ENCODE measurements around the gene SECTM1.
"Not testable (repeated sequence)": the region's sequence is repeated elsewhere in the genome, so short reads cannot be mapped to it uniquely, and the experiment has no call there.

SECTM1 gene

GRCh38 chr17:82347994-82348393 is 14.4 kb upstream of the SECTM1 start:
- DNase-seq (ENCODE audit: low read depth) = not testable (repeated sequence)

- DNase-seq (ENCODE audit: low read depth) = no peak
Measured at GRCh38 chr17:82346342-82347300, 13.1 kb upstream of the SECTM1 start.

DNA sequence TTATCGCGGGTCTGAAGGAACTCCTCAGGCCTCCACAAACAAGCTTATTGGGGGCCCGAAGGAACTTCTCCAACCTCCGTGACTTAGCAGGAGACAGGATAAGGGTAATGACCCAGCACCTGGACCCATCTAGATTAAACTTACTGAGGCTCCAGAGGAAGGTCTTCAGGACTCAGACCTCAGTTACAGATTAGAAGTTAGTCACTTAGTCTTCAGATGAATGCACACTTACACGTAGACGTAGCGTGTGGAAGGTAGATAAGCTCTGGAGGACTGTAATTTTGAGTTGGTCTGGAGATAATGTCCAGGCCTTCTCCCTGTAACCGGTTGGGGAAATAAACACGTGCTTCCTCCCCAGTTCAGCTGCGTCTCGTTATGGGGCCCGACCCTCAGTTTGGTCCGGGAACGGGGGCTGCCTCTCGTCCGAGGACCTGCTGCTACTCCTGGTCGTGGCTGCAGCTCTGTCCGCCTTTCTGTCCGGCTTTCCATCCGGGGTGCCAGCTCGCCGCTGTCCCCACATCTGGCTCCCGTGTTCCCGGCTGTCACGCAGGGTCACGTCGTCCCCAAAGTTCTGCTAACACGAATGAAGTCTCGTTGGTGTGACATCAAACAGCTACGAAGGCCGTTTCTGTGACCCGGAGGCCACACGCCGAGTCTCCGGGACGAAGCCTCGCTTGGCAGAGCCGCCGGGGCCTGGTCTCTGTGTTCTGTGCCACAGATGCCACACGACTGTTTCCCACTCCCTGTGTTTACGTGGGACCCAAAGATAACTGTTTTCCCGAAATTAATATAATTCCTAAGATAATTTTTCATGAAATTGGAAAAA is 11.8 kb upstream of the SECTM1 start:
- no peak for DNase-seq (ENCODE audit: low read depth)

DNA sequence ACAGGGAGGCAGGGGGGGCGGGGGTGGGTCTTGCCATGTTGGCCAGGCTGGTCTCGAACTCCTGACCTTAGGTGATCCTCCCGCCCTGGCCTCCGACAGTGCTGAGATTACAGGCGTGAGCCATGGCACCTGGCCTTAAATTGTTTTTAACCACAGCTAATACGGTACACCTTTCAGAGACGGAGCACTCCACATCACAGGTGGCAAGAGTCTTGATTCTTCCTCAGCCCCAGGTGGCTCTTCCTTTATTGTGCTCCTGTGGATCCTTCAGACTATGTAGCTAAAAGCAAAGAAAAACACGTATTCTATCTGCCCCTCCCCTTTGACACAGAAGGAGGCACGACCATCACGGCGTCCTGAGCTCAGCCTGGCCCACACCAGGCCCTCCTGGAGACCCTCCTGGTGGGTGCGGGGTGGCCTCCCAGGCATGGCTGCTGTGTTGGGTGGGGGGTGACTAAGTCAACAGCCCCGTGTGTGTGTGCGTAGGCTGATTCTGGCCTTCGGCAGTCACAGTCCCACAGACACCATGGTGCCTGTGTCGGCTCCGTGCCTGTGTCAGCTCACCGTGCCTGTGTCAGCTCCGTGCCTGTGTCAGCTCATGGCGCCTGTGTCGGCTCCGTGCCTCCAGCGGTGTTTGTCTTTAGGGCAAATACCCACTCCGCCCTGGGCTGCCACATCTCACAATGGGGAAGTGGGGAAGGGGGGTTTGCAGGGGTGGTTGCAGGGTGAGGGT is 10.8 kb upstream of the SECTM1 start:
- DNase-seq (ENCODE audit: low read depth) = no peak

DNA sequence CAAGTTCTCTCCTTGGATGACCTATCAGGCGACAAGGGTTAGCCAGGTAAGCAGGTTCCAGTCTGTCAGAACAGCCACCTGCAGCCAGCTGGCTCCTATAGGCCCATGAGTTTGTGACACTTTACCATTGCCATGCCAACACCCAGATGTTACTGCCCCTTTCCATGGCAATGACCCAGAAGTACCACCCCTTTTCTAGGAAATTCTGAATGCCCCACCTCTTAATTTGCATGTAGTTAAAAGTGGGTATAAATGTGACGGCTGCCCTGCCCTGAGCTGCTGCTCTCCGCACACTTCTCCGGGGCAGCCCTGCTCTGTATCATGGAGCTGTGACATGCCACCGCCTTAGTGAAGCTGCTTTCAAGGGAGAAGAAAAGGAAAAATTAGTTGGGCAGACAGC is 10.0 kb upstream of the SECTM1 start:
- DNase-seq (ENCODE audit: low read depth) = no peak

- DNase-seq (ENCODE audit: low read depth) = no peak
Measured at GRCh38 chr17:82342361-82343079, 9.0 kb upstream of the SECTM1 start.

- no peak for DNase-seq (ENCODE audit: low read depth)
Measured at GRCh38 chr17:82339634-82340580, 6.3 kb upstream of the SECTM1 start.

DNA sequence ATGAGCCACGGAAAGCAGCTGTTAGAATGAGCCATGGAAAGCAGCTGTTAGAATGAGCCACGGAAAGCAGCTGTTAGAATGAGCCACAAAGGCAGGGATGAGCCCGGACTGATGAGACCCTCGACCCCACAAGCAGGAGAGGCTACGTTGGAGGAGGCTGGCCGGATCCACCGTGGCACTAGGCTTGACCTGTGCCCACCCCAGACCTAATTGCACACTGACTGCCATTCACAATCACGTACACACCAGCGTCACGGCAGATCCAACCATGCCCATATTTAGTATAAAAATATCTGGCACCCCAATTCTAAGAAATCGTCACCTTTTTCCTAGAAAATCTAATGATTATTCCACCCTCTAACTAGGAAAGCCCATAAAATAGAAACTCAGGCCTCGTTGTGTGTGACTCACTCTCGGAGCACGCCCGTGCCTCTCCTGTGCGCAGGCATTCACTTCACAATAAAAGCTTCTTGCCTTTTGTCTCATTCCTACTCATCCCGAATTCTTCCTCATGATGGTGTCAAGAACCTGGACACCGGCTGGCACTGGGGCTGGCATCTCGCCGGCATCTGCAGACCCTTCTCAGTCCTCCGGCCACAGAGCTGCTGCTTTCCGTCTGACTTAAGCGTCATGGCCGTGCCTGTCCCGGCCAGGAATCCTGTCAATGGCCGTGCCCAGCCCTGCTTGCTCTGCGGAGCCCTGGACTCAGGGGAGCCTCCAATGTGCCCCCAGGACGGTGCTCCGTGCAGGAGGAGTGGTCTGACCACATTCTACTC is 5.5 kb upstream of the SECTM1 start:
- peak; percentile 72 for DNase-seq (ENCODE audit: low read depth)

DNA sequence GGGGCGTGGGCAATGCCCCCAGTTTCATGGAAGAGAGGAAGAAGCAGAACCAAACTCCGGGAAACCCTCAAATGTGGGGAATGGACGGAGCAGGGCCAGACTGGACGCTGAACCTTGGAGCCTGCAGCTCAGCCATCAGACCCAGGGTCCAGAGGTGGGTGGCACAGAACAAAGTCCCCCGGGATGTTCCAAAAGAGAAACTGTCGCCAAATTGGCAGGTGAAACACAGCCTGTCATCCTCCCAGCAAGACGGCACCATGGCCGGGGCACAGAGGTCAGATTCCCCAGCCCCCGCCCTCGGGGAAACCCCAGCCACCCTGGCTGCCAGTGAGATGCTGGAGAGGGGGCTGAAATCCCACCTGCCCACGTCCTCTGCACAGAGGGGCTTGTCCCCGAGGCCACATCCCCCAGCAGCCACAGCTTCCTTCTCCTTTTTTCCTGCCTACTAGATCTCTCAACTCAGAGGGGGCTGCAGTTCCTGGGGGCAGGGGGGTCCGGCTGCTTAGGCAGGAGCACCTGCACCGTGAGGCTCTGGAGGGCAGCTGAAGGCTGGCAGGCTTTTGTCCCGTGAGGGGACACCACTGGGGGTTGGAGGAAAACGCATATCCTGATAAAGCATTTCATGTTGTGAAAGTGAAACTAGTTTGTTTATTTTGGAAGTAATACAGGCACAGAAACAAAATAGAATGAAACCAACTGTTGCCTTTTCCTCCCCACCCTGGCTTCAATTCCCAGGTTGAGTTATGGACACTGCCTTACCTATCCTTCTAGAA is 1.2 kb upstream of the SECTM1 start:
- no peak for DNase-seq (ENCODE audit: low read depth)

- DNase-seq (ENCODE audit: low read depth) = no peak
Measured at GRCh38 chr17:82334204-82334621, 647 bp upstream of the SECTM1 start.

- peak; percentile 45 for DNase-seq (ENCODE audit: low read depth)
Measured at GRCh38 chr17:82332669-82333278, 792 bp downstream of the SECTM1 start.

- no peak for DNase-seq (ENCODE audit: low read depth)
Measured at GRCh38 chr17:82331345-82331939, 2.1 kb downstream of the SECTM1 start.

DNA sequence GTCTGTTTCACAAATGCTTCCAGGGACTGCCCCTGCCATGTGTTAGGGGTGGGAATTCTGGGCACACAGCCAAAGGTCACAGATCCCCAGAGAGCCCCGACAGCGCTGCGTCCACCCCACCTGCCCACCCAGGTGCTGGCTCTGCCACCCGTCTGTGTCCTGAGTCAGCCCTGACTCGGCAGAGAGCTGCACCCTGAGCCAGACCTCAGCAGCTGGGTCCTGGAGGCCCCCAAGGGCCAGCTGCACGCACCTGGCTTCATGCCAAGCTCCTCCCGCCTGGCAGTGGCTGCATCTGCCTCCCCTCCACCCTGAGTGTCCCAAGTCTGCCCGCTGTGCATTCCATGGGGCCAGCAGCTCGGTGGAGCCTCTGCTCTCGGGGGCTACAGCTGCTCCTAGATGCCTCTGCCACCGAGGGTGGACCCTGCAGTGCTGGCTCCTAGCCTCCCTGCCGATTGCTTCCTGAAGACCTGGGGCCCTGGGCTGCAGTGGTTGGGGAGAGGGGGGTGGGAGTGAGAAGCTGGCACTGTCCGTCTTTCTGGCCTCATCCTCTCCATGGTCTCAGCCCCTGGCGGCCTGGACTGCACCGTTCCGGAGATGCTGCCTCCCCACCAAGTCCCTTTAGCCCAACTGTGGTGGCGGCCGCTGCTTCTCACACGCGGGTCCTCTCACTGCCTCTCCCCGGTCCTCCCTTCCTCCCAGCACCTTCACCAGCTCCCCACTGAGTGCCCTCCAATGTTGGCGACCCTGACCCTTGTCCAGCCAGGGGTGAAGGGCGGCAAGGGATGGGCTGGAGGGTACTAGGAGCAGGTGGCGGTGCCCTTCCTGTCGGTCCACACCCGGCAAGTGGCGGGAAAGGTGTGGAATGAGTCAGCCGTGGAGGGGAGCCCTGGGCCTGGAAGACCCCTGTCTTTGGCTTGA is 3.0 kb downstream of the SECTM1 start:
- no peak for DNase-seq (ENCODE audit: low read depth)

DNA sequence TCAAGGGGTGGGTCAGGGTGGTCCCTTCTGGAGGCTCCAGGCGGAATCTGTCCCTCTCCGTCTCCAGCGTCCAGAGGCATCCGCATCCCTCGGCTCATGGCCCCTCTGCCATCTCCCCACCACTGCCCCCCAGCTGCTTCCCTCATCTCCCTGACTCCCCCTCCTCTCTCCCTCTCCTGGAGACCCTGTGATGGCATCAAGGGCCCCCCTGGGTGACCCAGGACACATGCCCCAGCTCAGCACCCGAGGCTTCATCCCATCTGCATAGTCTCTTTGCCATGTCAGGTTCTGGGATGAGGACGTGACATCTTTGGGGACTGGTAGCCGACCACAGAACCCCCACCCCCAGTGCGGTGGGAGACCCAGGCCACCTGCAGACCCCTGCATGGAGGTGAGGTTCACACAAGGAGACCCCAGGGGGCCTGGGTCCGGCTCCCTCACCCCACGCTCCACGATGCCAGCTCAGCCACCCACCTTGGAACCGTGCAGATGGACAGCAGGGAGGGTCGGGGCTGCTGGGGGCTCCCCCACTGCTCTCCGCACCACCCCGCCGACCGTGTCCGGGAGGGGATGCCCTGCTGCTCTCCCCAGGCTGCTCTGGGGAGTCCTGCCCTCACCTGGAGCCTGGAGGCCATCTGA is 3.8 kb downstream of the SECTM1 start:
- no peak for DNase-seq (ENCODE audit: low read depth)

GRCh38 chr17:82328994-82329507 is 4.5 kb downstream of the SECTM1 start:
- DNase-seq (ENCODE audit: low read depth) = no peak
